ENCODE results near the gene ABCA12.

Gene ABCA12

GRCh38 chr2:215036314-215036713, 102.1 kb downstream of the ABCA12 start:
- H3K9ac ChIP-seq (ENCODE audit: insufficient read length, low read depth) = no peak overlapping the region
- DNase-seq (ENCODE audit: low read depth, low spot score) = no peak
- no peak for TF ChIP-seq SUZ12 (IDR thresholded peaks at IDR 0.05; ENCODE audit: extremely low read depth, insufficient read depth, insufficient read length)
- no peak for TF ChIP-seq ZNF274 (IDR thresholded peaks at IDR 0.05; ENCODE audit: low read depth, low read length)
- no peak for TF ChIP-seq YY1 (IDR thresholded peaks at IDR 0.05; ENCODE audit: insufficient read depth, insufficient read length)
- no peak overlapping the region for H3K4me3 ChIP-seq (ENCODE audit: insufficient read length, low read depth)
- no peaks in the 10 kb centered on the region for H3K36me3 ChIP-seq (ENCODE audit: insufficient read depth, insufficient read length, low read length)
- H3K9me3 ChIP-seq (ENCODE audit: insufficient read depth, low read length) = no peaks in the 10 kb centered on the region
- no peaks in the 10 kb centered on the region for H3K4me1 ChIP-seq (ENCODE audit: insufficient read depth, insufficient read length)
- no peaks in the 10 kb centered on the region for H3K27me3 ChIP-seq (ENCODE audit: insufficient read depth, insufficient read length)

GRCh38 chr2:215034154-215034553, 104.3 kb downstream of the ABCA12 start:
- Histone ChIP-seq H3K36me3 (ENCODE audit: insufficient read depth, insufficient read length, low read length) (no peaks in the 10 kb centered on the region), H3K4me1 (ENCODE audit: insufficient read depth, insufficient read length) (no peaks in the 10 kb centered on the region), H3K27me3 (ENCODE audit: insufficient read depth, insufficient read length) (no peaks in the 10 kb centered on the region), H3K9me3 (ENCODE audit: insufficient read depth, low read length) (no peaks in the 10 kb centered on the region), H3K9ac (ENCODE audit: insufficient read length, low read depth) (no peak overlapping the region), H3K4me3 (ENCODE audit: insufficient read length, low read depth) (no peak overlapping the region)
- no peak for TF ChIP-seq ZNF274 (IDR thresholded peaks at IDR 0.05; ENCODE audit: low read depth, low read length)
- TF ChIP-seq SUZ12 (IDR thresholded peaks at IDR 0.05; ENCODE audit: extremely low read depth, insufficient read depth, insufficient read length) = no peak
- no peak for DNase-seq (ENCODE audit: low read depth, low spot score)

- no peak for DNase-seq (ENCODE audit: low read depth, low spot score)
- Histone ChIP-seq H3K27me3 (ENCODE audit: insufficient read depth, insufficient read length) (no peaks in the 10 kb centered on the region), H3K4me1 (ENCODE audit: insufficient read depth, insufficient read length) (no peaks in the 10 kb centered on the region), H3K36me3 (ENCODE audit: insufficient read depth, insufficient read length, low read length) (no peaks in the 10 kb centered on the region), H3K9ac (ENCODE audit: insufficient read length, low read depth) (no peak overlapping the region), H3K4me3 (ENCODE audit: insufficient read length, low read depth) (no peak overlapping the region), H3K9me3 (ENCODE audit: insufficient read depth, low read length) (no peaks in the 10 kb centered on the region)
- TF ChIP-seq ZNF274 (IDR thresholded peaks at IDR 0.05; ENCODE audit: low read depth, low read length) = no peak
- no peak for TF ChIP-seq SUZ12 (IDR thresholded peaks at IDR 0.05; ENCODE audit: extremely low read depth, insufficient read depth, insufficient read length)
- no peak for TF ChIP-seq YY1 (IDR thresholded peaks at IDR 0.05; ENCODE audit: insufficient read depth, insufficient read length)
Observed at GRCh38 chr2:215032153-215032552, 106.3 kb downstream of the ABCA12 start.

GRCh38 chr2:215031321-215031720, 107.1 kb downstream of the ABCA12 start:
- no peak overlapping the region for H3K4me3 ChIP-seq (ENCODE audit: insufficient read length, low read depth)
- no peak for DNase-seq (ENCODE audit: low read depth, low spot score)
- no peaks in the 10 kb centered on the region for H3K27me3 ChIP-seq (ENCODE audit: insufficient read depth, insufficient read length)
- H3K9me3 ChIP-seq (ENCODE audit: insufficient read depth, low read length) = no peaks in the 10 kb centered on the region
- H3K4me1 ChIP-seq (ENCODE audit: insufficient read depth, insufficient read length) = no peaks in the 10 kb centered on the region
- H3K9ac ChIP-seq (ENCODE audit: insufficient read length, low read depth) = no peak overlapping the region
- TF ChIP-seq YY1 (IDR thresholded peaks at IDR 0.05; ENCODE audit: insufficient read depth, insufficient read length) (no peak), SUZ12 (IDR thresholded peaks at IDR 0.05; ENCODE audit: extremely low read depth, insufficient read depth, insufficient read length) (no peak)
- H3K36me3 ChIP-seq (ENCODE audit: insufficient read depth, insufficient read length, low read length) = no peaks in the 10 kb centered on the region

GRCh38 chr2:215029936-215030335, 108.5 kb downstream of the ABCA12 start:
- Histone ChIP-seq H3K36me3 (ENCODE audit: insufficient read depth, insufficient read length, low read length) (no peaks in the 10 kb centered on the region), H3K9ac (ENCODE audit: insufficient read length, low read depth) (no peak overlapping the region), H3K9me3 (ENCODE audit: insufficient read depth, low read length) (no peaks in the 10 kb centered on the region), H3K4me1 (ENCODE audit: insufficient read depth, insufficient read length) (no peaks in the 10 kb centered on the region), H3K4me3 (ENCODE audit: insufficient read length, low read depth) (no peak overlapping the region), H3K27me3 (ENCODE audit: insufficient read depth, insufficient read length) (no peaks in the 10 kb centered on the region)
- TF ChIP-seq YY1 (IDR thresholded peaks at IDR 0.05; ENCODE audit: insufficient read depth, insufficient read length) (no peak), ZNF274 (IDR thresholded peaks at IDR 0.05; ENCODE audit: low read depth, low read length) (no peak)
- DNase-seq (ENCODE audit: low read depth, low spot score) = no peak

GRCh38 chr2:215028231-215028630, 110.2 kb downstream of the ABCA12 start:
- no peaks in the 10 kb centered on the region for H3K9me3 ChIP-seq (ENCODE audit: insufficient read depth, low read length)
- no peak overlapping the region for H3K9ac ChIP-seq (ENCODE audit: insufficient read length, low read depth)
- H3K36me3 ChIP-seq (ENCODE audit: insufficient read depth, insufficient read length, low read length) = no peaks in the 10 kb centered on the region
- no peaks in the 10 kb centered on the region for H3K4me1 ChIP-seq (ENCODE audit: insufficient read depth, insufficient read length)
- TF ChIP-seq YY1 (IDR thresholded peaks at IDR 0.05; ENCODE audit: insufficient read depth, insufficient read length) (no peak), ZNF274 (IDR thresholded peaks at IDR 0.05; ENCODE audit: low read depth, low read length) (no peak), SUZ12 (IDR thresholded peaks at IDR 0.05; ENCODE audit: extremely low read depth, insufficient read depth, insufficient read length) (no peak)
- DNase-seq (ENCODE audit: low read depth, low spot score) = no peak
- no peaks in the 10 kb centered on the region for H3K27me3 ChIP-seq (ENCODE audit: insufficient read depth, insufficient read length)
- no peak overlapping the region for H3K4me3 ChIP-seq (ENCODE audit: insufficient read length, low read depth)

- Histone ChIP-seq H3K27me3 (ENCODE audit: insufficient read depth, insufficient read length) (no peaks in the 10 kb centered on the region), H3K9me3 (ENCODE audit: insufficient read depth, low read length) (no peaks in the 10 kb centered on the region), H3K4me3 (ENCODE audit: insufficient read length, low read depth) (no peak overlapping the region), H3K36me3 (ENCODE audit: insufficient read depth, insufficient read length, low read length) (no peaks in the 10 kb centered on the region), H3K4me1 (ENCODE audit: insufficient read depth, insufficient read length) (no peaks in the 10 kb centered on the region), H3K9ac (ENCODE audit: insufficient read length, low read depth) (no peak overlapping the region)
- no peak for TF ChIP-seq SUZ12 (IDR thresholded peaks at IDR 0.05; ENCODE audit: extremely low read depth, insufficient read depth, insufficient read length)
- DNase-seq (ENCODE audit: low read depth, low spot score) = no peak
Observed at GRCh38 chr2:215027779-215028178, 110.6 kb downstream of the ABCA12 start.

GRCh38 chr2:215022910-215023309, 115.5 kb downstream of the ABCA12 start:
- Histone ChIP-seq H3K4me3 (ENCODE audit: insufficient read length, low read depth) (no peak overlapping the region), H3K36me3 (ENCODE audit: insufficient read depth, insufficient read length, low read length) (no peaks in the 10 kb centered on the region), H3K9me3 (ENCODE audit: insufficient read depth, low read length) (no peaks in the 10 kb centered on the region), H3K9ac (ENCODE audit: insufficient read length, low read depth) (no peak overlapping the region), H3K4me1 (ENCODE audit: insufficient read depth, insufficient read length) (no peaks in the 10 kb centered on the region), H3K27me3 (ENCODE audit: insufficient read depth, insufficient read length) (no peaks in the 10 kb centered on the region)
- no peak for DNase-seq (ENCODE audit: low read depth, low spot score)
- no peak for TF ChIP-seq SUZ12 (IDR thresholded peaks at IDR 0.05; ENCODE audit: extremely low read depth, insufficient read depth, insufficient read length)
- no peak for TF ChIP-seq YY1 (IDR thresholded peaks at IDR 0.05; ENCODE audit: insufficient read depth, insufficient read length)
- no peak for TF ChIP-seq ZNF274 (IDR thresholded peaks at IDR 0.05; ENCODE audit: low read depth, low read length)
